ENCODE data around the gene ETV3. TPM values are rescaled to one million over a fixed set of nuclear protein-coding genes. Genes with fewer than 3 reads are reported as not detected.

Gene ETV3
- total and polyA plus RNA-seq, 2 of the 4 experiments (the other 2 are of a cell fraction), result 6.4 to 14.7 TPM

GRCh38 chr1:157147906-157148700 lies 9.9 kb upstream of the ETV3 start:
- peak overlapping the region; percentile 74 for H2AFZ ChIP-seq (replicated peaks; ENCODE audit: low read length, poor library complexity)
- no peak overlapping the region for H3K4me2 ChIP-seq (ENCODE audit: low read depth, low read length)
- no peak overlapping the region for H2AK5ac ChIP-seq (ENCODE audit: low read depth, low read length)
- in situ Hi-C loops (cut with MboI; ENCODE audit: low sequenced_read_pairs) (no loop called here), intact Hi-C loops (cut with micrococcal nuclease) (no loop called here), dilution Hi-C loops (cut with HindIII; ENCODE audit: low sequenced_read_pairs, unreplicated experiment) (no loop called here)
- no peak overlapping the region for H3K27ac ChIP-seq (ENCODE audit: insufficient read depth, low read length)
- peaks cover 4% of the 10 kb centered on the region; the same call in 1 of the 2 replicates for H3K4me1 ChIP-seq (ENCODE audit: control insufficient read depth, insufficient read depth, low read length)
- H2BK5ac ChIP-seq (ENCODE audit: low read depth, low read length, poor library complexity, severe bottlenecking), result peak overlapping the region; percentile 4
- no peak overlapping the region for H4K91ac ChIP-seq (ENCODE audit: insufficient read depth, low read depth, low read length)
- ChIA-PET CTCF (interaction anchor here (0.7 to 2.2 kb wide), 2 partner anchors 9 to 58 kb away, joined by 3 to 9 read pairs; no protein-coding TSS in a partner anchor), POLR2A (ENCODE audit: unreplicated experiment) (no interaction called here)
- peak overlapping the region; percentile 34; the same call in 1 of the 2 replicates for H3K14ac ChIP-seq (replicated peaks; ENCODE audit: low read depth, low read length)
- no peak overlapping the region for H3K56ac ChIP-seq (ENCODE audit: extremely low read depth, insufficient read depth, low read length)
- BruUV-seq (replicated peaks), result no TSS peak
- whole genome bisulfite sequencing, 2 experiments (ENCODE audit: extremely low coverage in 2 of 2, insufficient read length in 1 of 2), result 54% methylated on average over 4 of the region's 10 CpGs; no CpG with 5 or more reads in 1 of the 2 experiments
- H3K4me3 ChIP-seq (ENCODE audit: insufficient read depth, low read depth, low read length), result no peak overlapping the region
- no peak overlapping the region for H3K9ac ChIP-seq (ENCODE audit: low read depth, low read length)
- H2AK9ac ChIP-seq (replicated peaks; ENCODE audit: low read depth, low read length, poor library complexity), result no peak overlapping the region
- no peaks in the 10 kb centered on the region for H3K36me3 ChIP-seq (ENCODE audit: control insufficient read depth, insufficient read depth, low read length)
- H4K20me1 ChIP-seq (ENCODE audit: insufficient read depth, low read length), result no peaks in the 10 kb centered on the region
- H4K8ac ChIP-seq (ENCODE audit: low read depth in 2 of 2, low read length in 2 of 2), result peak overlapping the region; percentile 36 to 64; a peak in 3 of 4 replicates
- H3K27me3 ChIP-seq (ENCODE audit: control insufficient read depth, insufficient read depth, low read length), result no peaks in the 10 kb centered on the region; the same call in 1 of the 2 replicates
- DNase-seq (peak; percentile 43), ATAC-seq (ENCODE audit: low read depth) (peak; percentile 54; the same call in 1 of the 2 replicates)
- H3K79me1 ChIP-seq (ENCODE audit: low read depth in 1 of 2, low read length in 2 of 2), result no peaks in the 10 kb centered on the region
- H3K9me3 ChIP-seq (ENCODE audit: control insufficient read depth, insufficient read depth, low read length), result no peaks in the 10 kb centered on the region
- peak overlapping the region; percentile 4; the same call in 1 of the 2 replicates for H2BK120ac ChIP-seq (ENCODE audit: low read depth, low read length)
- 0 out of 2 replicates have a peak, but pooled peaks cover 3% of the 10 kb centered on the region for H3K9me1 ChIP-seq (ENCODE audit: insufficient read depth, low read length)
- peak; percentile 70 for TF ChIP-seq FOS (IDR thresholded peaks at IDR 0.05; ENCODE audit: low read depth, low read length)
- no peak for TF ChIP-seq MAFK (IDR thresholded peaks at IDR 0.05; ENCODE audit: low read depth, low read length)
- TF ChIP-seq CEBPB (IDR thresholded peaks at IDR 0.05; ENCODE audit: low read depth, low read length), result no peak
- TF ChIP-seq NFE2L2 (IDR thresholded peaks at IDR 0.05; ENCODE audit: low read depth, low read length), result peak; percentile 21; the same call in 1 of the 2 replicates
- H4K5ac ChIP-seq (ENCODE audit: low read depth, low read length), result peak overlapping the region; percentile 61
- H3K23ac ChIP-seq (ENCODE audit: low read depth, low read length), result no peak overlapping the region
- no peak overlapping the region for H2BK15ac ChIP-seq (ENCODE audit: low read depth, low read length)
- peak overlapping the region; percentile 4; the same call in 1 of the 2 replicates for H2BK20ac ChIP-seq (ENCODE audit: low read depth, low read length)
- H3K4ac ChIP-seq (ENCODE audit: low read depth, low read length), result peak overlapping the region; percentile 31; the same call in 1 of the 2 replicates
- H3K18ac ChIP-seq (ENCODE audit: low read depth, low read length), result peak overlapping the region; percentile 50; the same call in 1 of the 2 replicates
